Endothelial cell of umbilical vein (primary cell): ENCODE measurements around the gene ZBTB20. TPM values are rescaled to one million over a fixed set of nuclear protein-coding genes. Genes with fewer than 3 reads are reported as not detected.

Source experiments
- BruUV-seq: library from RNA; stranded (reverse); fragments of 400-500 nt; replicated peaks from 2 replicates; lab custom pipeline; 2021; lab: Mats Ljungman, UMichigan
- CTCF ChIA-PET: fragments of 300-600, 350-600 bp; sonication (Branson Sonifier 250); formaldehyde crosslinking; loops from one replicate; lab custom pipeline; 2021; ENCODE audit warnings: antibody characterized with exemption, inconsistent platforms; lab: Charles Lee
- POLR2A ChIA-PET: fragments of 300-600, 350-600 bp; sonication (Branson Sonifier 250); formaldehyde crosslinking; loops from one replicate; lab custom pipeline; 2021; ENCODE audit warnings: antibody characterized with exemption, inconsistent platforms; lab: Charles Lee
- DNase-seq: peaks from one replicate; pipeline ENCODE4 v3.0.0-alpha.2; 2011; ENCODE audit warnings: low read depth, low spot score
- FAIRE-seq: peaks from 2 replicates; lab custom pipeline; 2011; peaks lifted over from hg19 to GRCh38; lab: Jason Lieb, UNC
- H2AFZ ChIP-seq: 2 replicates; pipeline ENCODE4 v1.6.0; 2012; ENCODE audit warnings: low read depth, low read length, control low read depth, inconsistent platforms
- H3K27ac ChIP-seq: 2 replicates; pipeline ENCODE4 v1.5.1; 2011; ENCODE audit warnings: low read depth, mild to moderate bottlenecking, control low read depth, low read length, moderate library complexity; ENCODE audit not compliant: insufficient read depth
- H3K27me3 ChIP-seq, 2 experiments: 2 replicates each; pipeline versions ENCODE4 v1.6.0 to v1.6.1; 2011; ENCODE audit warnings: low read length in 2 of 2, mixed read lengths in 1 of 2; ENCODE audit not compliant: control insufficient read depth in 2 of 2, insufficient read depth in 2 of 2
- H3K36me3 ChIP-seq, 2 experiments: 2 replicates in 1 of 2; 3 replicates in 1 of 2; pipeline ENCODE4 v1.5.1; 2011; ENCODE audit warnings: low read length in 2 of 2, mild to moderate bottlenecking in 1 of 2, moderate library complexity in 1 of 2; ENCODE audit not compliant: control insufficient read depth in 2 of 2, insufficient read depth in 2 of 2; ENCODE audit errors: extremely low read depth in 1 of 2
- H3K4me1 ChIP-seq: 3 replicates; pipeline ENCODE4 v1.5.1; 2011; ENCODE audit warnings: mild to moderate bottlenecking, low read length; ENCODE audit not compliant: control insufficient read depth, insufficient read depth; ENCODE audit errors: extremely low read depth
- H3K4me2 ChIP-seq: 2 replicates; pipeline ENCODE4 v1.6.1; 2011; ENCODE audit warnings: low read length, control low read depth, mixed read lengths; ENCODE audit not compliant: insufficient read depth
- H3K4me3 ChIP-seq, 3 experiments: fragments of 200-600 bp in 1 of 3; sonication (generic), shearing (Covaris generic) in 1 of 3; replicated peaks in 1 of 3; 2 replicates each; pipeline ENCODE4 v1.5.1; 2011 to 2016; ENCODE audit warnings: control low read depth in 3 of 3, low read length in 3 of 3, mild to moderate bottlenecking in 2 of 3, inconsistent platforms in 1 of 3, low read depth in 1 of 3, moderate library complexity in 1 of 3; ENCODE audit not compliant: insufficient read depth in 1 of 3
- H3K79me2 ChIP-seq: 2 replicates; pipeline ENCODE4 v1.6.0; 2012; ENCODE audit warnings: low read length, inconsistent platforms; ENCODE audit not compliant: control insufficient read depth, insufficient read depth
- H3K9ac ChIP-seq: replicated peaks from 2 replicates; pipeline ENCODE3; 2011; ENCODE audit warnings: low read length, control low read depth; ENCODE audit not compliant: insufficient read depth; ENCODE audit errors: extremely low read depth
- H3K9me1 ChIP-seq: replicated peaks from 3 replicates; pipeline ENCODE4 v1.6.0; 2011; ENCODE audit warnings: mild to moderate bottlenecking, low read length; ENCODE audit not compliant: control insufficient read depth, insufficient read depth; ENCODE audit errors: extremely low read depth
- H3K9me3 ChIP-seq: replicated peaks from 2 replicates; pipeline ENCODE4 v1.5.1; 2012; ENCODE audit warnings: low read length, inconsistent platforms; ENCODE audit not compliant: control insufficient read depth, insufficient read depth
- H4K20me1 ChIP-seq: replicated peaks from 2 replicates; pipeline ENCODE3; 2011; ENCODE audit warnings: mild to moderate bottlenecking, low read length; ENCODE audit not compliant: control insufficient read depth, insufficient read depth; ENCODE audit errors: extremely low read depth
- FOS ChIP-seq: IDR thresholded peaks from 2 replicates; pipeline ENCODE4 v1.6.1; 2011; ENCODE audit warnings: mild to moderate bottlenecking, low read length, moderate library complexity, borderline replicate concordance; ENCODE audit not compliant: insufficient read depth
- JUN ChIP-seq: IDR thresholded peaks from 2 replicates; pipeline ENCODE4 v1.6.1; 2011; ENCODE audit warnings: borderline replicate concordance, low read depth; ENCODE audit not compliant: insufficient read length, insufficient read depth
- MYC ChIP-seq: IDR thresholded peaks from one replicate; pipeline ENCODE4 v1.6.1; 2011; ENCODE audit warnings: mild to moderate bottlenecking, low read depth, low read length
- POLR2A ChIP-seq: IDR thresholded peaks from 2 replicates; pipeline ENCODE4 v1.6.1; 2012; ENCODE audit warnings: low read depth, mild to moderate bottlenecking, control low read depth, low read length
- POLR2AphosphoS5 ChIP-seq: IDR thresholded peaks from 2 replicates; pipeline ENCODE4 v1.6.1; 2012; ENCODE audit warnings: low read depth, mild to moderate bottlenecking, control low read depth, low read length, moderate library complexity; ENCODE audit not compliant: insufficient read depth
- dilution Hi-C: fragments of 300-500 bp; cut with MboI; formaldehyde crosslinking; loops from one replicate; pipeline ENCODE4 v1.15.0; 2019; ENCODE audit warnings: low sequenced_read_pairs; ENCODE audit not compliant: extremely low pct_ligation_motif_present
- intact Hi-C: fragments of 100-400 bp; cut with micrococcal nuclease; formaldehyde crosslinking; loops from one replicate; pipeline ENCODE4 v1.10.0; 2022
- polyA plus RNA-seq, 4 experiments: library from polyadenylated mRNA; depleted of rRNA in 3 of 4; stranded (reverse) in 3 of 4; unstranded in 1 of 4; fragments of >200 nt; gene quantifications; 2 replicates each; pipeline versions ENCODE4 v1.2.1 to v1.2.3, GENCODE V29; 2011 to 2012; ENCODE audit warnings: missing spikeins in 1 of 4
- total RNA-seq: library from RNA; stranded (reverse); gene quantifications from 2 replicates; pipeline ENCODE4 v1.2.3, GENCODE V29; 2021
- TF ChIP-seq, protein P1 (sequence below), 2 donors: IDR thresholded peaks; 1 replicate in 1 of 2; 2 replicates in 1 of 2; pipeline ENCODE4 v1.5.1; 2011; ENCODE audit warnings: low read length in 2 of 2, mild to moderate bottlenecking in 2 of 2, moderate library complexity in 2 of 2, control low read depth in 1 of 2, inconsistent platforms in 1 of 2, low read depth in 1 of 2; ENCODE audit not compliant: insufficient read depth in 1 of 2; ENCODE audit errors: extremely low read depth in 1 of 2
- TF ChIP-seq, protein P2 (sequence below): IDR thresholded peaks from 2 replicates; pipeline ENCODE4 v1.6.1; 2011; ENCODE audit not compliant: insufficient read depth, insufficient read length

The ZBTB20 gene
- total and polyA plus RNA-seq, 2 donors (not counting 3 experiments of a cell fraction or from before 2014, with no cell fraction given) = 2.1 to 20.5 TPM

DNA sequence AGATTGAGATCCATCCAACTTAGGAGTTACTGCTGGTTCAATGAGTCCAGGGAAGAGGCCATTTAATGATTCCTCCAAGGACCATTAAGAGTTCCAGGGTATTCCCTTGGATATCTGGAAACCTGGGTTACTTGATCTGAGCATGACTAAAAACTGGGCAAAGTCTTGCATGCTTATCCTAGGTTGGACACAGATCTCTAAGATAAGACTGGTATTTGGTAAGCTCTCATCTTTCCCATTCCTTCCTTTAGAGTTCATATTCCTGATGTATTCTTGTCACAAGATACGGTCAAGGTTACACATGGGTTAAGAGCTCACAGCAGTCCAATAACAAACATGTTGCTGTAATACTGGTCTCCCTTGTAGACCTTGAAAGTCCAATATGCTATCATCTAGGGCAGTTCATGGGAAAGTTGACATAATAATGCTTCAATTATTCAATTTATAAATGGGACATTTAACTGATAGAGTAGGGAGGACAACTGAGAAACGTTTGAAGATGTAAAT, 551.5 kb downstream of the ZBTB20 start:
- no peak overlapping the region for H3K9ac ChIP-seq
- H3K4me3 ChIP-seq = no peak overlapping the region
- no peaks in the 10 kb centered on the region for H3K27me3 ChIP-seq
- H3K9me1 ChIP-seq = no peaks in the 10 kb centered on the region
- peaks cover 3% of the 10 kb centered on the region for H4K20me1 ChIP-seq
- no peaks in the 10 kb centered on the region for H3K4me1 ChIP-seq
- DNase-seq (no peak), FAIRE-seq (no peak)
- H3K36me3 ChIP-seq = no peaks in the 10 kb centered on the region
- dilution Hi-C loops = no loop called here
- no peak overlapping the region for H2AFZ ChIP-seq
- no peaks in the 10 kb centered on the region for H3K79me2 ChIP-seq
- CTCF ChIA-PET = interaction anchor here (2.0 kb wide), 1 partner anchor 10 kb away, joined by 6 read pairs; no protein-coding TSS in a partner anchor
- no peak overlapping the region for H3K4me2 ChIP-seq
- intact Hi-C loops = no loop called here
- H3K9me3 ChIP-seq = no peaks in the 10 kb centered on the region
- H3K27ac ChIP-seq = no peak overlapping the region
- POLR2A ChIA-PET = no interaction called here
- BruUV-seq = no TSS peak
- TF ChIP-seq MYC = no peak
- TF ChIP-seq, protein P1, sequence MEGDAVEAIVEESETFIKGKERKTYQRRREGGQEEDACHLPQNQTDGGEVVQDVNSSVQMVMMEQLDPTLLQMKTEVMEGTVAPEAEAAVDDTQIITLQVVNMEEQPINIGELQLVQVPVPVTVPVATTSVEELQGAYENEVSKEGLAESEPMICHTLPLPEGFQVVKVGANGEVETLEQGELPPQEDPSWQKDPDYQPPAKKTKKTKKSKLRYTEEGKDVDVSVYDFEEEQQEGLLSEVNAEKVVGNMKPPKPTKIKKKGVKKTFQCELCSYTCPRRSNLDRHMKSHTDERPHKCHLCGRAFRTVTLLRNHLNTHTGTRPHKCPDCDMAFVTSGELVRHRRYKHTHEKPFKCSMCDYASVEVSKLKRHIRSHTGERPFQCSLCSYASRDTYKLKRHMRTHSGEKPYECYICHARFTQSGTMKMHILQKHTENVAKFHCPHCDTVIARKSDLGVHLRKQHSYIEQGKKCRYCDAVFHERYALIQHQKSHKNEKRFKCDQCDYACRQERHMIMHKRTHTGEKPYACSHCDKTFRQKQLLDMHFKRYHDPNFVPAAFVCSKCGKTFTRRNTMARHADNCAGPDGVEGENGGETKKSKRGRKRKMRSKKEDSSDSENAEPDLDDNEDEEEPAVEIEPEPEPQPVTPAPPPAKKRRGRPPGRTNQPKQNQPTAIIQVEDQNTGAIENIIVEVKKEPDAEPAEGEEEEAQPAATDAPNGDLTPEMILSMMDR (IDR thresholded peaks at IDR 0.05; ENCODE audit: extremely low read depth in 1 of 2, insufficient read depth in 1 of 2, low read depth in 1 of 2, low read length in 2 of 2) = no peak

DNA sequence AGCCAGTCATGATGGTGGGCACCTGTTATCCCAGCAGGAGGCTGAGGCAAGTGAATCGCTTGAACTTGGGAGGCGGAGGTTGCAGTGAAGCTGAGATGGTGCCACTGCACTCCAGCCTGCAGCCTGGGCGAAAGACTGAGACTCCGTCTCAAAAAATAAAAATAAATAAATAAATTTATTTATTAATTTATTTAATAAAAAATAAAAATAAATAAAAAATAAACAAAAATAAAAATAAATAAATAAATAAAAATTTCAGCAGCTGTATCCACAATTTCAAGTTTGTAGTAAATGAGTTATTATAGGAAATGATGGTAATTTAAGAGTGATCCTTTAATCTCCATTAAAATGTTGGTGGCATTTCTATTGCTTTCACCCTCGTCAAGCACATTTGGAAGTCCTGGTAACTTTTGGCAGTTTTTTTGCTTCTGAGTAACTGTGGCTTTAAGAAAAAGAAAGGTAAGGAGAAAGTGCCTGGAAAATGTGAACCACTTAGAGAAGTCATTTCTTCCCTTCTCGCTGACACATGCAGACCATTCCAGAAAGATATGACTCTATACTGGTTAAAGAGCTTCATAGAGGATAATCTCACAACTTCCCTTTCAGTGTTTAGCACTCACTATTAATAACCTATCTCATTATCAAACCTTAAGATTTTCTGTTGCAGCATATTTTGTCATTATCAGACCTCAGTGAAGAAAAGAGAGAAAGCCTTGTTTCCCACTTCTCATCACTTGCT, 556.6 kb downstream of the ZBTB20 start:
- Histone ChIP-seq H2AFZ (no peak overlapping the region), H3K9ac (no peak overlapping the region), H3K4me1 (no peaks in the 10 kb centered on the region), H3K4me3 (no peak overlapping the region), H3K9me1 (no peaks in the 10 kb centered on the region), H3K27me3 (no peaks in the 10 kb centered on the region), H3K79me2 (no peaks in the 10 kb centered on the region), H3K9me3 (no peaks in the 10 kb centered on the region), H3K27ac (no peak overlapping the region), H3K36me3 (no peaks in the 10 kb centered on the region), H4K20me1 (peaks cover 3% of the 10 kb centered on the region), H3K4me2 (no peak overlapping the region)
- no peak for FAIRE-seq
- BruUV-seq = no TSS peak
- CTCF ChIA-PET = no interaction called here
- dilution Hi-C loops = no loop called here
- POLR2A ChIA-PET = no interaction called here
- TF ChIP-seq JUN (no peak), FOS (no peak), MYC (no peak), POLR2AphosphoS5 (no peak), POLR2A (no peak)
- TF ChIP-seq, protein P2, sequence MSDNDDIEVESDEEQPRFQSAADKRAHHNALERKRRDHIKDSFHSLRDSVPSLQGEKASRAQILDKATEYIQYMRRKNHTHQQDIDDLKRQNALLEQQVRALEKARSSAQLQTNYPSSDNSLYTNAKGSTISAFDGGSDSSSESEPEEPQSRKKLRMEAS = no peak
- TF ChIP-seq, protein P1 (IDR thresholded peaks at IDR 0.05; ENCODE audit: extremely low read depth in 1 of 2, insufficient read depth in 1 of 2, low read depth in 1 of 2, low read length in 2 of 2) = no peak
- intact Hi-C loops = no loop called here
- DNase-seq = no peak
